Measurements from ENCODE around the gene ERC2.

Gene ERC2

DNA sequence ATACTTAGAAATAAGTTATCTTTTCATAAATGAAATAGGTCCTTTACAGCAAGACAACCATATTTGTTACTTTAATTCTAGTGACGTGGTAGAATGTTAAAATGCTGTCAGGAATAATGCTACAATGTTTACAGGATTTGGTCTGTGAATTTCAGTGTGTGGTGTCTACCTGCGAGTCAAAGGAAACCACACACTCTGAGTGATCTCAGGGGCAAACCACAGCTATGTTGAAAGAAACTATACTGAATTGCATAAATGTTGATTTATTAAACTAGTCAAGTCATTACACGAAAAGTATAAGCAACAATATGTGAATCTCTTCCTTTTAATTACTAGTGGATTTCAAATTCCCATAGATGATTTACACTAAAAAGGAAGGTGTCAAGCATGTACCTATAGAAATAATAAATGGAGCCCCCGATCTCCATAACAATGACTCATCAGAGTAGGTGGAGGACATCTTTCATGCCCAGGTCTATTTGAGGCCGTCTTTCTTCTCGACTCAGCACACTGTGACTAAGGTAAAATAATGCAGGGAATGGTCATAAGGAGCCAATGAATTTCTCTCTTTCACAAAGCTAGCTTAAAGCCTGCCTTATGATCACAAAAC lies 463.0 kb downstream of the ERC2 start:
- H3K36me3 ChIP-seq (ENCODE audit: low read length), result no peaks in the 10 kb centered on the region
- no peaks in the 10 kb centered on the region for H3K79me2 ChIP-seq (ENCODE audit: insufficient read depth, low read length)
- H2AFZ ChIP-seq (ENCODE audit: low read depth, low read length, severe bottlenecking), result no peak overlapping the region
- no peak for TF ChIP-seq EZH2phosphoT487 (conservative IDR thresholded peaks at IDR 0.05; ENCODE audit: low read length)
- TF ChIP-seq, protein P1, sequence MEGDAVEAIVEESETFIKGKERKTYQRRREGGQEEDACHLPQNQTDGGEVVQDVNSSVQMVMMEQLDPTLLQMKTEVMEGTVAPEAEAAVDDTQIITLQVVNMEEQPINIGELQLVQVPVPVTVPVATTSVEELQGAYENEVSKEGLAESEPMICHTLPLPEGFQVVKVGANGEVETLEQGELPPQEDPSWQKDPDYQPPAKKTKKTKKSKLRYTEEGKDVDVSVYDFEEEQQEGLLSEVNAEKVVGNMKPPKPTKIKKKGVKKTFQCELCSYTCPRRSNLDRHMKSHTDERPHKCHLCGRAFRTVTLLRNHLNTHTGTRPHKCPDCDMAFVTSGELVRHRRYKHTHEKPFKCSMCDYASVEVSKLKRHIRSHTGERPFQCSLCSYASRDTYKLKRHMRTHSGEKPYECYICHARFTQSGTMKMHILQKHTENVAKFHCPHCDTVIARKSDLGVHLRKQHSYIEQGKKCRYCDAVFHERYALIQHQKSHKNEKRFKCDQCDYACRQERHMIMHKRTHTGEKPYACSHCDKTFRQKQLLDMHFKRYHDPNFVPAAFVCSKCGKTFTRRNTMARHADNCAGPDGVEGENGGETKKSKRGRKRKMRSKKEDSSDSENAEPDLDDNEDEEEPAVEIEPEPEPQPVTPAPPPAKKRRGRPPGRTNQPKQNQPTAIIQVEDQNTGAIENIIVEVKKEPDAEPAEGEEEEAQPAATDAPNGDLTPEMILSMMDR (IDR thresholded peaks at IDR 0.05; ENCODE audit: insufficient read depth, low read length, poor library complexity, severe bottlenecking), result no peak
- H3K4me3 ChIP-seq (ENCODE audit: insufficient read depth, low read length, poor library complexity, severe bottlenecking), result no peak overlapping the region
- no peaks in the 10 kb centered on the region for H3K27me3 ChIP-seq (ENCODE audit: low read length)
- no peak overlapping the region for H3K27ac ChIP-seq (ENCODE audit: low read depth, low read length)
- H3F3A ChIP-seq (ENCODE audit: insufficient read depth), result no peaks in the 10 kb centered on the region
- no peak overlapping the region for H3K9ac ChIP-seq (ENCODE audit: low read length)
- H3K4me2 ChIP-seq (ENCODE audit: low read depth, low read length, poor library complexity, severe bottlenecking), result no peak overlapping the region
- H4K20me1 ChIP-seq (ENCODE audit: low read depth, low read length), result no peaks in the 10 kb centered on the region
- H3K9me2 ChIP-seq (replicated peaks; ENCODE audit: insufficient read depth, low read length), result no peaks in the 10 kb centered on the region
- H3K9me3 ChIP-seq (ENCODE audit: insufficient read depth, low read length), result no peaks in the 10 kb centered on the region

DNA sequence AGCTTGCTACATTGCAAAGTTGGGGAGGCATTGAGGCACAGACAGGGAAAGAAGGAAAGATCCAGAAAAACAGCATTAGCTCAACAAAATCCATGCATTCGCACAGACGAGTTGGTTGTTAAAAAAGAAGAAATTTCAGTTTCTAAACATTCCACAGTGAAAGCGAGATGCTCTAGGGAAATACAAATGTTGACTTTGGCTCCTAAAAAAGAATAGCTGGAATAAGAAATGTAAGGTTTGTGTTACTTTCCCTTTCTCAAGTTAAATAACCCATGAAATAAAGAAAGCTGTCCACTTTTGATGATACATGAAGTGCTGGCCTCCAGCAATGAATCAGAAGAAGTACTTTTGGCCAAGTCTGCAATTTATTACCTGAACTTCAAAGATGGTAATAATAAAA lies 465.1 kb downstream of the ERC2 start:
- Histone ChIP-seq H3K4me2 (ENCODE audit: low read depth, low read length, poor library complexity, severe bottlenecking) (no peak overlapping the region), H3K36me3 (ENCODE audit: low read length) (no peaks in the 10 kb centered on the region), H3K27me3 (ENCODE audit: low read length) (no peaks in the 10 kb centered on the region), H3F3A (ENCODE audit: insufficient read depth) (no peaks in the 10 kb centered on the region), H3K79me2 (ENCODE audit: insufficient read depth, low read length) (no peaks in the 10 kb centered on the region), H3K9me2 (replicated peaks; ENCODE audit: insufficient read depth, low read length) (no peaks in the 10 kb centered on the region), H3K4me3 (ENCODE audit: insufficient read depth, low read length, poor library complexity, severe bottlenecking) (no peak overlapping the region), H4K20me1 (ENCODE audit: low read depth, low read length) (no peaks in the 10 kb centered on the region), H2AFZ (ENCODE audit: low read depth, low read length, severe bottlenecking) (no peak overlapping the region), H3K27ac (ENCODE audit: low read depth, low read length) (no peak overlapping the region), H3K9me3 (ENCODE audit: insufficient read depth, low read length) (no peaks in the 10 kb centered on the region), H3K9ac (ENCODE audit: low read length) (no peak overlapping the region)
- TF ChIP-seq, protein P1 (IDR thresholded peaks at IDR 0.05; ENCODE audit: insufficient read depth, low read length, poor library complexity, severe bottlenecking), result no peak
- no peak for TF ChIP-seq EZH2phosphoT487 (conservative IDR thresholded peaks at IDR 0.05; ENCODE audit: low read length)

DNA sequence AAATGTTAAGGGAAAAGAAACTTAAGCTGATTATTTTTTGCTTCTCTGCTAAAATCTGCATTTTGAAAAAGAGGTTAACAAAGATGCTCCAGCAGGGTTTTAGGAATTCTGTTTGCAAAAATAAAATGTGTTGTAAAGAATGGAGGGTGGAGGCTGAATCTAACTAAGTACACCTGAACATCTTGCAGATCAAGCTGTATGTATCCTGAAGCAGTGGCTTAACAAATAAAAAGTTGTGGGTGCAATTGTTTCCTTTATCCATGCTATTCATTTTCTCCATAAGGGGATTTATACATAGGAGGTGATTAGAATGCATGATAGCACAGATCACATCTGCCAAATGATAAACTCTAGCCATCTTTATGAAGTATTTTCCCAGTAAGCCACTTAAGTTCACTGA lies 466.3 kb downstream of the ERC2 start:
- Histone ChIP-seq H3K79me2 (ENCODE audit: insufficient read depth, low read length) (no peaks in the 10 kb centered on the region), H3K36me3 (ENCODE audit: low read length) (no peaks in the 10 kb centered on the region), H3K27me3 (ENCODE audit: low read length) (no peaks in the 10 kb centered on the region), H3K9me2 (replicated peaks; ENCODE audit: insufficient read depth, low read length) (no peaks in the 10 kb centered on the region), H3K4me3 (ENCODE audit: insufficient read depth, low read length, poor library complexity, severe bottlenecking) (no peak overlapping the region), H4K20me1 (ENCODE audit: low read depth, low read length) (no peaks in the 10 kb centered on the region), H2AFZ (ENCODE audit: low read depth, low read length, severe bottlenecking) (no peak overlapping the region), H3K9me3 (ENCODE audit: insufficient read depth, low read length) (no peaks in the 10 kb centered on the region), H3K27ac (ENCODE audit: low read depth, low read length) (no peak overlapping the region), H3F3A (ENCODE audit: insufficient read depth) (no peaks in the 10 kb centered on the region), H3K9ac (ENCODE audit: low read length) (no peak overlapping the region), H3K4me2 (ENCODE audit: low read depth, low read length, poor library complexity, severe bottlenecking) (no peak overlapping the region)
- TF ChIP-seq, protein P1 (IDR thresholded peaks at IDR 0.05; ENCODE audit: insufficient read depth, low read length, poor library complexity, severe bottlenecking), result no peak
- TF ChIP-seq EZH2phosphoT487 (conservative IDR thresholded peaks at IDR 0.05; ENCODE audit: low read length), result no peak

Measured in SU-DHL-6 (cell line).